ENCODE data around the gene GHITM.

DNA sequence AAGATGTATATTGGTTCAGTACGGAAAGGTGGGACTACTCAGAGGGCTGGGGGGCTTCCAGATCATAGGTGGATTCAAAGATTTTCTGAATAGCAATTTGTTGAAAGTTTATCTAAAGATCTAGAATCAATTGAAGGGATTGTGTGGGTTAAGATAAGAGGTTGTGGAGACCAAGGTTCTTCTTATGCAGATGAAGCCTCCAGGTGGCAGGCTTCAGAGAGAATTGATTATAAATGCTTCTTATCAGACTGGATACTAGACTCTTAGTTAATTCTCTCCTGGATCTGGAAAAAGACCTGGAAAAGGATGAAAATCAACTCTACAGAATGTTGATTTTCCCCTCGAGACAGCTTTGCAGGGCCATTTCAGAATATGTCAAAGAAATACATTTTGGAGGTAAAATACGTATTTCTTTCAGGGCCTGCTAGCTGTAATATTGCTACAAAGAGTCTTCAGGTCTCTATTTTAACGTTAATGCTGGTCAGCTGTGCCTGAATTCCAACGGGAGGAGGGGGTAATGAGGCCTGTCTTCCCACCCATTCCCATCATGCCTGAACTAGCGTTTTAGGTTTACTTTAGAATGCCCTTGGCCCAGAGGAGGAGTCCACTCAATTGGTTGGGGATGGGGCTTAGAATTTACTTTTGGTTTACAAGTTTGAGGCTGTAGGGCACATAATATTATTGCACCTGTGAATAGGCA, 21.5 kb downstream of the GHITM start:
- TF ChIP-seq POLR2A (IDR thresholded peaks at IDR 0.05), result no peak
- TF ChIP-seq, protein P1, sequence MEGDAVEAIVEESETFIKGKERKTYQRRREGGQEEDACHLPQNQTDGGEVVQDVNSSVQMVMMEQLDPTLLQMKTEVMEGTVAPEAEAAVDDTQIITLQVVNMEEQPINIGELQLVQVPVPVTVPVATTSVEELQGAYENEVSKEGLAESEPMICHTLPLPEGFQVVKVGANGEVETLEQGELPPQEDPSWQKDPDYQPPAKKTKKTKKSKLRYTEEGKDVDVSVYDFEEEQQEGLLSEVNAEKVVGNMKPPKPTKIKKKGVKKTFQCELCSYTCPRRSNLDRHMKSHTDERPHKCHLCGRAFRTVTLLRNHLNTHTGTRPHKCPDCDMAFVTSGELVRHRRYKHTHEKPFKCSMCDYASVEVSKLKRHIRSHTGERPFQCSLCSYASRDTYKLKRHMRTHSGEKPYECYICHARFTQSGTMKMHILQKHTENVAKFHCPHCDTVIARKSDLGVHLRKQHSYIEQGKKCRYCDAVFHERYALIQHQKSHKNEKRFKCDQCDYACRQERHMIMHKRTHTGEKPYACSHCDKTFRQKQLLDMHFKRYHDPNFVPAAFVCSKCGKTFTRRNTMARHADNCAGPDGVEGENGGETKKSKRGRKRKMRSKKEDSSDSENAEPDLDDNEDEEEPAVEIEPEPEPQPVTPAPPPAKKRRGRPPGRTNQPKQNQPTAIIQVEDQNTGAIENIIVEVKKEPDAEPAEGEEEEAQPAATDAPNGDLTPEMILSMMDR (IDR thresholded peaks at IDR 0.05 in 8 of 11, conservative IDR thresholded peaks at IDR 0.05 in 3 of 11), result no peak
- TF ChIP-seq POLR2AphosphoS5 (IDR thresholded peaks at IDR 0.05), result no peak

All from spleen (tissue), 7 donors.